HL-60/S4 treated with phorbol 12-myristate 13-acetate at 8.2 ng/mL for 4 days and 3 days (cell line): Measurements from ENCODE around the gene ZNF581.

Source experiments
- in situ Hi-C: fragments of 300-500 bp; cut with MboI; formaldehyde crosslinking; loops from 2 replicates; pipeline ENCODE4 v1.15.0; 2022; ENCODE audit warnings: low sequenced_read_pairs

ZNF581 gene

GRCh38 chr19:55676889-55677505 is 33.5 kb downstream of the ZNF581 start:
- in situ Hi-C loops, result no loop called here

GRCh38 chr19:55677572-55678028 is 34.2 kb downstream of the ZNF581 start:
- in situ Hi-C loops, result no loop called here

GRCh38 chr19:55678121-55678671 is 34.7 kb downstream of the ZNF581 start:
- in situ Hi-C loops, result no loop called here

- in situ Hi-C loops, result no loop called here
Observed at GRCh38 chr19:55679343-55680257, 36.2 kb downstream of the ZNF581 start.

GRCh38 chr19:55680339-55681130 is 37.1 kb downstream of the ZNF581 start:
- in situ Hi-C loops, result no loop called here

- in situ Hi-C loops, result no loop called here
Observed at GRCh38 chr19:55681131-55682092, 38.0 kb downstream of the ZNF581 start.

GRCh38 chr19:55683449-55684261 is 40.2 kb downstream of the ZNF581 start:
- in situ Hi-C loops, result no loop called here

- in situ Hi-C loops, result no loop called here
Observed at GRCh38 chr19:55684946-55685681, 41.7 kb downstream of the ZNF581 start.

- in situ Hi-C loops, result no loop called here
Observed at GRCh38 chr19:55685776-55686175, 42.3 kb downstream of the ZNF581 start.

- in situ Hi-C loops, result no loop called here
Observed at GRCh38 chr19:55686311-55687050, 43.0 kb downstream of the ZNF581 start.

GRCh38 chr19:55687281-55688201 is 44.1 kb downstream of the ZNF581 start:
- in situ Hi-C loops, result no loop called here

- in situ Hi-C loops, result no loop called here
Observed at GRCh38 chr19:55688422-55689218, 45.2 kb downstream of the ZNF581 start.

GRCh38 chr19:55689411-55690108 is 46.1 kb downstream of the ZNF581 start:
- in situ Hi-C loops, result no loop called here

- in situ Hi-C loops, result no loop called here
Observed at GRCh38 chr19:55690109-55690768, 46.8 kb downstream of the ZNF581 start.
